Vagina (tissue), 2 donors: ENCODE results near the gene NRARP.

ENCODE experiments used
- CTCF ChIP-seq, 3 experiments: fragments of 450-650 bp in 2 of 3; fragments of 200-600 bp in 1 of 3; sonication (generic) in 1 of 3; IDR thresholded peaks; one replicate each; pipeline ENCODE4 v1.5.1; 2017 to 2019; ENCODE audit warnings: antibody characterized with exemption in 3 of 3, mild to moderate bottlenecking in 2 of 3, moderate library complexity in 2 of 3
- POLR2A ChIP-seq, 2 donors: fragments of 450-650 bp; IDR thresholded peaks; one replicate each; pipeline ENCODE4 v1.6.1; 2017; ENCODE audit warnings: antibody characterized with exemption in 2 of 2, mild to moderate bottlenecking in 2 of 2, moderate library complexity in 2 of 2
- POLR2AphosphoS5 ChIP-seq, 2 donors: sonication (generic); formaldehyde crosslinking; IDR thresholded peaks; one replicate each; pipeline ENCODE4 v1.9.0; 2017; ENCODE audit warnings: antibody characterized with exemption in 2 of 2, mild to moderate bottlenecking in 2 of 2, low read depth in 1 of 2; ENCODE audit not compliant: insufficient read depth in 1 of 2

GRCh38 chr9:137263506-137263905 lies 38.6 kb downstream of the NRARP start:
- no peak for TF ChIP-seq POLR2A (IDR thresholded peaks at IDR 0.05)
- no peak for TF ChIP-seq CTCF (IDR thresholded peaks at IDR 0.05)
- TF ChIP-seq POLR2AphosphoS5 (IDR thresholded peaks at IDR 0.05; ENCODE audit: insufficient read depth in 1 of 2, low read depth in 1 of 2), result no peak
